ENCODE results near the gene AMZ1. TPM values are rescaled to one million over a fixed set of nuclear protein-coding genes. Genes with fewer than 3 reads are reported as not detected.

The AMZ1 gene
- total RNA-seq, 1 donor from 2014 or later, result 0.05 TPM

DNA sequence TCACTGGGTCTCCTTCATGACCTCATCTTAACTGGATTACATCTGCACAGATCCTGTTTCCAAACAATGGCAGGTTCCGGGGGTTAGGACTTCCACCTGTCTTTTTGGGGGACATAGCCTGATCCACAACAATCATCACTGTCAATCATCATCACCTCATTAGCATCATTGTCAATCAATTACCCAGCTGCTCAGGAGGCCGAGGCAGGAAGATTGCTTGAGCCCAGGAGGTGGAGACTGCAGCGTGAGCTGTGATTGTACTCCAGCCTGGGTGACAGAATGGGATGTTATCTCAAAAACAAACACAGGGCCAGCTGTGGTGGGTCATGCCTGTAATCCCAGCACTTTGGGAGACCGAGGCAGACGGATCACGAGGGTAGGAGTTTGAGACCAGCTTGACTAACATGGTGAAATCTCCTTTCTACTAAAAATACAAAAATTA lies 18.7 kb downstream of the AMZ1 start:
- ATAC-seq (no peak), DNase-seq (no peak)
- intact Hi-C loops (cut with micrococcal nuclease), result no loop called here

DNA sequence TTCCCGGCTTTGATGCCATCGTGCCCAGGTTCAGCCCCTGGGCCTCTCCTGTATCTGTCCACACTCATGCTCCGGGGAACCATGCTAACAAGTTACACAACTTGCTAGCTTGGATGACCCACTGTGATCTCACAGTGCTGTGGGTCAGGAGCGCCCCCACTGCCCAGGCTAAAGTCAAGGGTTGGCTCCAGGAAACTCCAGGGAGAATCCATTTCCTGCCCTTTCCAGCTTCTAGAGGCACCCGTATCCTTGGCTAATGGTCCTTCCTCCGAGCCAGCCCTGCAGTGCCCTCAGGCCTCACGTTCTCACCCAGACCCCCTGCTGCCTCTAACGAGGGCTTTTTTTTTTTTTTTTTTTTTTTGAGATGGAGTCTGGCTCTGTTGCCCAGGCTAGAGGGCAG lies 19.5 kb downstream of the AMZ1 start:
- intact Hi-C loops (cut with micrococcal nuclease), result no loop called here

DNA sequence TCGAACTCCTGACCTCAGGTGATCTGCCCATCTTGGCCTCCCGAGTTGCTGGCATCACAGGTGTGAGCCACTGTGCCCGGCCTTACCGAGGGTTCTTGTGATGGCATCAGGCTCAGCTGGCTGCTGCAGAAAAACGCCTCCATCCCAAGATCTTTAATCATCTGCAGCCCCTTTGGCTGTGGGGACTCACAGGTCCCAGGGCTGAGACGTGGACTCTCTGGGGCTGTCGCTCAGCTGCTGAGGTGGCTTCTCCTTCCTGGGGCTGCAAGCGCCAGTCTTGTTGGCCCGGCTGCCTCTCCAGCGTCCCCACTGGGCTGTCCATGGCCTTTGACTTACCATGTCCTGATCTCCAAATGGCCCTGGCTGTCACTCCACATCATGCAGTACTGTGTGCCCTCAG lies 20.0 kb downstream of the AMZ1 start:
- intact Hi-C loops (cut with micrococcal nuclease), result no loop called here
- no peak for ATAC-seq
- DNase-seq, result no peak

More for the DNA sequence above, 19.5 kb downstream of the AMZ1 start:
- ATAC-seq (no peak), DNase-seq (no peak)

DNA sequence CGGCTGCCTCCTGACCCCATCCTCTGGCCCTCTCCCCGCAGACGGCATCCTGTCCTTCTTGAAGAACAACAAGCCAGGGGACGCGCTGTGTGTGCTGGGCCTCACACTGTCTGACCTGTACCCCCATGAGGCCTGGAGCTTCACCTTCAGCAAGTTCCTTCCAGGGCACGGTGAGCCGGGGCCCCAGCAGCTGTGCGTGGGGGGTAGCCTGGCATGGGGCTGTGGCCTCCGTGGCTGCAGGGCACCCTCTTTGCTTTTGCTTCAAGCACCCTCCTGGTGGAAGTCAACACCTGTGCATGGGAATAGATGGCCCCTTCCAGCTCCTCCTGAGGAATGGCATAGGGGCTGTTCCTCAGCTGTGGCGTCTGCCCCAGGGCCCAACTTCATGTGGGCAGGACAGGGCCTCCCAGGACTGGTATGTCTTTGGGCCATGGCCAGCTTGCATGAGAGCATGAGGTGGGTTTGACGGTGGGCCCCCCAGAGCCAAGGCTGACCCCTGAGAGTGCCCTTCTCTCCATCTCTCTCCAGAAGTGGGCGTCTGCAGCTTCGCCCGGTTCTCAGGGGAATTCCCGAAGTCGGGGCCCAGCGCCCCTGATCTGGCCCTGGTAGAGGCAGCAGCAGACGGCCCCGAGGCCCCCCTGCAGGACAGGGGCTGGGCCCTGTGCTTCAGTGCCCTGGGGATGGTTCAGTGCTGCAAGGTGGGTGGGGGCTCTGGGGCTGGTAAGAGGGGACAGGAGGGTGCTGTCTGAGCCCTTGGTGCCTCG lies 20.7 kb downstream of the AMZ1 start:
- DNase-seq, result no peak
- intact Hi-C loops (cut with micrococcal nuclease), result no loop called here
- ATAC-seq, result no peak

DNA sequence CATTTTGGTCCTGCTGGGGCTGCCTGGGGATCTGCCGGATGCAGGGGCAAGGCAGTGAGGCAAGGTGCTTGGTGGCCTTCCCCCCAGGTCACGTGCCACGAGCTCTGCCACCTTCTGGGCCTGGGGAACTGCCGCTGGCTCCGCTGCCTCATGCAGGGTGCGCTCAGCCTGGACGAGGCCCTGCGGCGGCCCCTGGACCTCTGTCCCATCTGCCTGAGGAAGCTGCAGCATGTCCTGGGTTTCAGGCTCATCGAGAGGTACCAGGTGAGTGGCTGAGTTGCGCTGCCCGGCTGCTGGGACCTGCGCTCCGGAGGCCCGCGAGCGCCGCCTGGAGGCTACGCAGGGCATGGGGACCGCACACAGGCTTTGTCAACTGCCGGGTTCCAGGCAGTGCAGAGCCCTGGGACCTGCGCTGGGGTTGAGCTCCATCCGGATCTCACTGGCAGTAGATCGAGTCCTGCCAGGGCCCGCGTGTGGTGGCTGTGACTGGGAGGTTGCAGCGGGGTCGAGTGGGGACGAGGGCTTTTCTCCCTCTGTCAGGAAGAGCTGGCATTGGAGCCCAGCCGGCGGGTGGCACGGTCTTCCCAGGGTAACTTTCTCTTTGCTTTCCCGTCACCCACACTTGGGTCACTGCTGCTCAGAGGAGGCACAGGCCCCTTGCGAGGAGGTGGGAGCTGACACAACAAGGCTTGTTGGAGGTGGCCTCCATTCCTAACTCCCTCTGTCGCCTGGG lies 21.7 kb downstream of the AMZ1 start:
- intact Hi-C loops (cut with micrococcal nuclease), result no loop called here
- ATAC-seq (peak; percentile 64), DNase-seq (peak; percentile 81)

DNA sequence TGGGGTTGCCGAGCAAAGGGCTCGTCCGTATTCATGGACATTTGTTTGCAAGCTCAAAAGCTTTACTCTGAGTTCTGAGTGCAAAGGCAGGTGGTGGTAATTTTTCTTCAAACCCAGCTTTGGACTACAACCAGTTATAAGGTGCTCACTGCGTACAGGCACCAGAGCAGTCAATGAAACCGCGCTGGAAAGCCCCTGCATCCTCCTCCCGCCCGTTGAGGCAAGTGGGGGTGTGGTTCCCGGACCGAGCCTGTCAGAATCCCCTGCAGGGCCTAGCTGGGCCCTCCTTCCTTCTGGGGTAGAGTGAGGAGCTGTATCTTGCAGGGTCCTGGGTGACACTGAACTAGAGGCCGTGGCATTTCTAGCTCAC lies 22.3 kb downstream of the AMZ1 start:
- intact Hi-C loops (cut with micrococcal nuclease), result no loop called here
- ATAC-seq (no peak), DNase-seq (no peak)

DNA sequence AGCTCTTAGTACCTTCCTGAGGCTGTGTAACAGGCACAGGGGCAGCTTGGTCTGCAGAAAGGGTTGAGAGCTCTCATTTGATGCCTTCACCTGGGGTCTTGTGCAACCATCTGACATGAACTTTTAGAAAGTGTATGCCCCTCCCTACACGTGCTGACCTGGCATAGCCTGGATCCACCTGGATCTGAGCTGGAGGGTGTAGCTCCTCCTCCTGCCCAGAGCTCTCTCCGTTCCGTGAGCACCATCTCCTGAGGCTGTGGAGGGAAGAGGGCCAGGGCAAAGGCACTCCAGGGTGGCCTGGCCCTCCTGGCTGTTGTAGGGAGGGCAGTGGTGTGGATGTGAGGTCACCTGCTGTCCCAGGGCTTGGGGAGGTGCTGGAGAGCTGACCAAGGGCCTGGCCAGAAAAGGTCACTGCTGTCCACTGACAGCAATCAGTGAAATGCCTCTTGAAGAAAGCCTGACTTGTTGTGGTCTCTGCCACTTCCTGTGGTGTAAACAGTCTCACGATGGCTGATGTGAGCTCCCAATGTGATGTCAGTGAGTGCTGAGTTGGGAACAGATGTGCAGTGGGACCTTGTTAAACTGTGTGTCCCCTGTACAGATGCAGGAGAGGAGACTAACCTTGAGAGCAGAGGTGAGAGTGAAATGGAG lies 23.0 kb downstream of the AMZ1 start:
- ATAC-seq (no peak), DNase-seq (no peak)
- intact Hi-C loops (cut with micrococcal nuclease), result no loop called here

DNA sequence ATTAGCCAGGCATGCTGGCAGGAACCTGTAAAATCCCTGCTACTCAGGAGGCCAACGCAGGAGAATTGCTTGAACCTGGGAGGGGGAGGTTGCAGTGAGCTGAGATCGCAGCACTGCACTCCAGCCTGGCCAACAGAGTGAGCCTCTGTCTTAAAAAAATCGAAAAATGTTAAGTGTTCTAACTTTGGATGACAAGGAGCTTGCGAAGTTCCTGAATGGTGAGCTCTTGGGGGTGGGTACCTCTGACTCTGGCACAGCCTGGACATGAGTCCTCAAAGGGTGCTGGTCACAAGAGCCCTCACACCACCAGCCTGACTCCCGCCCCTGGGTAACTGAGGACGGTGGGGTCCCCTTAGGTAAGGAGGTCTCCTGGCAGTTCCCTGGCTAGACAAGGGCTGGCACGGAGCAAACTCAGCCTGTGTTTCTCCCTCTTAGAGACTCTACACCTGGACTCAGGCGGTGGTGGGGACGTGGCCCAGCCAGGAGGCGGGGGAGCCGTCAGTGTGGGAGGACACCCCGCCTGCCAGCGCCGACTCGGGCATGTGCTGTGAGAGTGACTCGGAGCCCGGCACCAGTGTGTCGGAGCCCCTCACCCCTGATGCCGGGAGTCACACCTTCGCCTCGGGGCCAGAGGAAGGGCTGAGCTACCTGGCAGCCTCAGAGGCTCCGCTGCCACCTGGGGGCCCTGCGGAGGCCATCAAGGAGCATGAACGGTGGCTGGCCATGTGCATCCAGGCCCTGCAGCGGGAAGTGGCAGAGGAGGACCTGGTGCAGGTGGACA lies 24.1 kb downstream of the AMZ1 start:
- intact Hi-C loops (cut with micrococcal nuclease), result no loop called here
- DNase-seq (no peak), ATAC-seq (no peak)

DNA sequence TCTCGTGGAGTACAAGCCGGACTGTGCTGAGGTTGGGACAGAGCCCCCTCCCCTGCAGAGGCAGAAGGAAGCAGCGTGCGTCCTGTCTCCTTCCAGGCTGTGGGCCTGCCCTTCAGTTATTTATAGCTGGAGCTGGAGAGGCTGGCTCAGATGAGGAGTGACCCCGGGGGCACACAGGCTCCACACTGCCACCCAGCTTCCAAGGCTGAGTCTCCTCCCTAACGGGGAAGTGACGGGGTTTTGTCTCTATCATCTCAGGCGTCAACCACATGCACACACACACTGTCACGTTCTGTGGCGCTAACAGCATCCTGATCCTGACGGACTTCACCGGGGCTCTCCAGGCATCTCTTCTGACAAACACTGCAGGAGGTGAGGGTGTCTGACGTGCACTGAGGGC lies 25.4 kb downstream of the AMZ1 start:
- DNase-seq, result peak; percentile 53
- intact Hi-C loops (cut with micrococcal nuclease), result no loop called here
- peak; percentile 68 for ATAC-seq

DNA sequence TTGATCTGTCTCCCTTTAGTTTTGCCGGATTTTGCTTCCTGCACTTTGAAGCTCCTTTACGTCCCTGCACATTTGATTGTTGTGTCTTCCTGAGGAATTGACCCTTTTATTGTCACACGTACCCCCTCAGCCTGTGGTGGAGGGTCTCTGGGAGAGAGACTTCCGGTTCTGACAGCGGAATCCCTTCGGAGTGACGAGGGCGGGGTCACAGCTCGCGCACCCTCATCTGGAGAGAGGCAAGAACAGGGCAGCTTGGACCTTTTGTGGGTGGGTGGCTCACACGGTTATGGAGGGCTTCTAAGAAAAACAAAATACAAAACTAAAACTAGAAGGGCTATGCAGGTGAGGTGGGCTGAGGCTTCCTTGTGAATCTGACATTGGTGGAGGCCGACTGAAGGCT lies 26.0 kb downstream of the AMZ1 start:
- ATAC-seq (no peak), DNase-seq (no peak)
- intact Hi-C loops (cut with micrococcal nuclease), result no loop called here

DNA sequence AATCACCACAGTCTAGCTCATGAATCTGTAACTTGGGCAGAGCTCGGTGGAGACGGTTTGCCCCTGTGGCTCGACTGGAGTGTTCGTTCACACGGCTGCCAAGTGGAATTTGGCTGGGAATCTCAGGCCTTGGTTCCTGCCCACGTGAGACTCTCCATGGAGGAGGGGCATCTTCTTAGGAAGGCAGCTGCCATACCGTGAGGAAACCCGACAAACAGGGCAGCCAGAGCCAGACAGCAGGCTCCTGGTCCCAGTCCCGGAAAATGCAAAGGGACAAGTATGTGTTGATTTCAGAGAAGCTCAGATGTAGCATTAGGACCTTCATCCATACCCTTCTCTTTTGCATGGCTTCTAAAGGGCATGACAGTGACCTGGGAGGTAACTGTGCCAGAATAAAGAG lies 26.6 kb downstream of the AMZ1 start:
- ATAC-seq (no peak), DNase-seq (no peak)
- intact Hi-C loops (cut with micrococcal nuclease), result no loop called here

DNA sequence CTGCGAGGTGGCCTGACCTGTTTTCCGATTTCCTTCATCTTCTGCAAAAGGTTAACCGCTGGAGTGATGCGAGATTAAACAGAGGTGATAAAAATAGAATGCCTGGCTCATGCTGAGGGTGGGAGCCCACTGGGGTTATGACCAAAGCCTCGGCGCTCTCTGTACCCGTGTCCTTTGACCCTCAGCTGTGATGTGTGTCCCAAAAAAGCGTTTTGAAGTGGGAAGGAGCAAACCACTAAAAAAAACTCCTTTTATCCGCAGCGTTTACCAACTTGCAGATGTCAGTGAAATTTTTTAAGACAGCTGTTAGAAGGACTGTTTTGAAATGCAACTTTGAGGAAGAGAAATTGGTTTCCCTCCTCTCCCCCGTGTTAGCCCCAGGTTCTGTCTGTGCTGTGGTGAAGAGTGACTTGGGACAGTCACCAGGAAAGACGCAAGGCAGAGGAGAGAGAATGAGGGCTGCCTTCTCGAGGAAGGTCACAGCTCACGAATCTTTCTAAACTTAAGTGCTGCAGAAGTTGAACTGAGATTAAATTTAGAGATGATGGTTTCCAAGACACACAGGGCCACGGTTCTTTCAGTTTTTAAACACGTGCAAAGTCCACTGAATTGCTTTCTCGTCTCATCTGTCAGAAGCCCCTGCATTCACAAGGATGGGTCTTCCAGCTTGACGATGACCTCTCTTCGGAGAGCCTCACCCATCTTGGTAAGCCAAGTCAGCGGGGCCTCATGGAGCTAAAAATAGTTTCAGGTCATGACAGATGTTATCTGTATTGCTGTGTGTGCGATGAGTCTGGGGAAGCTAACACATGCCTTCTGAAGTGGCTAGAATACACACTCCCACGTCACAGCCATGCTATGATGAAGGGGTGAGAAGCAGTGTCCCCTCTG lies 27.6 kb downstream of the AMZ1 start:
- DNase-seq (no peak), ATAC-seq (peak; percentile 22)
- intact Hi-C loops (cut with micrococcal nuclease), result no loop called here

DNA sequence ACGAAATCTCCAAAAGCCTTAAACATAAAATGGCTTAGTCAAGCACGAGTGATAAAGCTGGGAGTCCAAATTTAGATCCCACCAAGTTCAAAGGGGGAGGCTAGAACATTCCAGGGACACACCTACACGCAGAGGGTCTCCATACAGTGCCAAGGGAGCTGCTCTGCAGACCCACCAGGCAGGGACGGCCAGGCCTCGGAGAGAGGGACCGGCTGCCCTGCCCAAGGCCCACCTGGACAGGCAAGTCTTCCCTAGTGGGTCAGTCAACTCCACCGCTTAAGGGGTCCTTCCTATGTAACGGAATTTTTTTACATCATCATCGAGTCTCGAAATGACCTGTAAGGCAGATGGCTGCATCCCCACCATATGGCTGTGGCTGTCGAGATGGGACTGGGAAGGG lies 28.5 kb downstream of the AMZ1 start:
- no peak for ATAC-seq
- DNase-seq, result no peak
- intact Hi-C loops (cut with micrococcal nuclease), result no loop called here

DNA sequence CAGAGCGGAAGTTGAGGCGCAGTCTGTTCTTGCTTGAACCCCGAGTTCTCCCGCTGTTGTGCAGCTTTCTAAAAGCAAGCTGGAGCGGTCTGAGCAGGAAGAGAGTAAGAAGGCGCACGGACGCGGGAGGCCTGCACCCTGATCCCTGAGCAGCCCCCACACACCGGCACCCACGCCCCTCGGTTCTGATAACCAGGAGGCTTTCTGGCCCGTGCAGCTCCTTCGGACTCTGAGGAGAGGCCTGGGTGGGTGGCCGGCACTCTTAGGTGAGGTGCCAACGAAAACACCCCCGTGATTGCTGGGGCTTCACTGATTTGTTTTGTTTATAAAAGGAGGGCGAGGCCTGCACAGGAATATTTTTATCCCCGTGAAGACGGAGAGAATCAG lies 28.9 kb downstream of the AMZ1 start:
- intact Hi-C loops (cut with micrococcal nuclease), result no loop called here
- DNase-seq (no peak), ATAC-seq (no peak)

DNA sequence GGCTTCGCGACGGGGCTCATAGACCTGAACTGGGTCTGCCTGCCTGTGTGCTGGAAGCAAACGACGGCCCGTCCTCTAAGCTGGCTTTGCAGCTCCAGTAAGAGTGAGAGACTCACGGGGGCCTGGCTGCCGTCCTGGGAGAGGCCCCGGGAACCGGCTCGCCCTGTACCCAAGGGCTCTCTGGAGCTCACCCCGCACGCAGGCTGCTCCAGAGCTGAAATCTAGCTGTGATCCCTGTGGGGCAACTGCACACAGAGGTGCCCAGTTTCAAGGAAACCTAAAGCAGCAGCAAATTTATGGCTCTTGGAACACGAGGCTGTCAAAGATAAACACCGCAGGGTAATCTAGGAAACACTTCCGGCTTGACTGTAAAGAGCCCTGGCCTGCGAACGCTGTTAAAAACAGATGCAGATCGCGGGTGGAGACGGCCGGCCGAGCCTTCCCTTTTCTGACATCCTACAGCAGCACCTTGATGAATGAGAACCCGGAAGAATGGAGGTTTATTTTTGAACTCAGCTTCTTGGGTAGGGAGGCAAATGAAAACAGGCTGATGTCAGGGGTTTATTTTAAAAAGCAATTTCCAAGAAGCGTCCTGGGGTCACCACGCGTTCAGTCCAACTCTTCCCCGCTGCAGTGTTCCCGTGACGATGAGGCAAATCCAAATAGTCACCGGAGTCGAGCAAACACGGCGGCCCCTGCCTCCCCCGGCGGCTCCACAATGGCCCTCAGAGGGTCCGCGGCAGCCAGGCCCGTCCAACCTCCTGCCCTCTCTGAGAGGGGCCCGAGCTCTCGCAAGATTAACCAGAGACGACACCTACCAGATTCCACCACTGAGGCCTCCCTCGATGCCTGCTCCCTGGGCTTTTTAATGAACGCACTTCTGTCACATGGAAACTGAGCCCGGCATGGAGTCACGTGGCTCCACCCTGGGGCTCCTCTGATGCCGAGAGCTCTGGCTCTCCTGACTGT lies 29.6 kb downstream of the AMZ1 start:
- intact Hi-C loops (cut with micrococcal nuclease), result no loop called here
- DNase-seq, result peak; percentile 71
- ATAC-seq, result peak; percentile 66

DNA sequence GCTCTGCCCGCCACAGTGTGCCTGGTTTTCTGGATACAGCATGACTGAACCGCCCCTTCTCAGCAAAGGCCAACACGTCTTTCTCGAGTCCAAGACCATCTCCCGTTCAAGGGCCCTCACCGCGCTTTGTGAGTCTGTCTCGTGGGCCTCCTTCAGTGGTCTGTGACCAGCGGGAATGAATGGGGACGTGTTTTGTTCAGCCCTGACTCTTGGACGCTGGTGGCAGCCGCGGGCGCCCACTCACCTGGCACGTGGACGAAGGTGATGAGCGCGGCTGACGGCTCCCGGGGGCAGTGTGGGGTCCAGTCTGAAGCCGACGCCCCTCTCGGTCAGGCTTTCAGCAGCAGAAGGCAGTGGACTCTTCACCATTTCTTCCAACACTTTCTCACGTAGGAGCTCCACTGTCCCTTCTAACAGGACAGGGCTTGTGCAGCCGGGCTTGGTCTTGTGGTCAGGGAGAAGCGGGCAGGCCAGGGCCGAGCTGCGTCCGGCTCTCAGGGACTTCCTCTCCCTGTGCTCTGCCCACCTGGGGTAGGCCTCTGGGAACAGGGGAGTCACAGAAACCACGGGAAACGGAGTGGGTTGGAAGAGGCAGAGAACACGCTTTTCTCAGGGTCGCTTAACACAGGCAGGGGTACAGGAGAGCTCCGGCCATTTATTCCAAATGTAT lies 30.4 kb downstream of the AMZ1 start:
- no peak for ATAC-seq
- intact Hi-C loops (cut with micrococcal nuclease), result no loop called here
- no peak for DNase-seq

DNA sequence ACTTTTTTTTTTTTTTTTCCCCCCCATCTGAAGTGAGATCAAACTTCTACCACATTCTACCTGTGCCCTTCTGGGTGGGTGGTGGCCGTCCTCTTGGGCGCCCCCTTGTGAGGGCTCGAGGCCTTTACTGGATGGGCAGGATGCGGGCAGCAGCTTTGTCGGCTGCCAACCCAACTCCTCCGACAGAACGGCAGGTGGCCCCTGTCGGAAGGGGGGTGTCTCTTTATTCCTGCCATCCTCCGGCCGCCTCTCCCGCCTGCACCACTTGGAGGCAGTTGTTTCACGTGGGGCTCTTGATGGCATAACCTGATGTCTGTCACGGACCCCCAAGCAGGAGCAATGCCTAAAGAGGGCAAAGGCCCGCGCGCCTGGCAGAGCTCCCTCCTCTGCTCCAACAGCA lies 31.0 kb downstream of the AMZ1 start:
- no peak for DNase-seq
- intact Hi-C loops (cut with micrococcal nuclease), result no loop called here
- ATAC-seq, result no peak
